NCI-H524 (cell line): ENCODE measurements around the gene COL13A1.

Source experiments
- DNase-seq, 2 experiments: peaks; one replicate each; lab custom pipeline; 2025; lab: John Stamatoyannopoulos, UW

The COL13A1 gene

DNA sequence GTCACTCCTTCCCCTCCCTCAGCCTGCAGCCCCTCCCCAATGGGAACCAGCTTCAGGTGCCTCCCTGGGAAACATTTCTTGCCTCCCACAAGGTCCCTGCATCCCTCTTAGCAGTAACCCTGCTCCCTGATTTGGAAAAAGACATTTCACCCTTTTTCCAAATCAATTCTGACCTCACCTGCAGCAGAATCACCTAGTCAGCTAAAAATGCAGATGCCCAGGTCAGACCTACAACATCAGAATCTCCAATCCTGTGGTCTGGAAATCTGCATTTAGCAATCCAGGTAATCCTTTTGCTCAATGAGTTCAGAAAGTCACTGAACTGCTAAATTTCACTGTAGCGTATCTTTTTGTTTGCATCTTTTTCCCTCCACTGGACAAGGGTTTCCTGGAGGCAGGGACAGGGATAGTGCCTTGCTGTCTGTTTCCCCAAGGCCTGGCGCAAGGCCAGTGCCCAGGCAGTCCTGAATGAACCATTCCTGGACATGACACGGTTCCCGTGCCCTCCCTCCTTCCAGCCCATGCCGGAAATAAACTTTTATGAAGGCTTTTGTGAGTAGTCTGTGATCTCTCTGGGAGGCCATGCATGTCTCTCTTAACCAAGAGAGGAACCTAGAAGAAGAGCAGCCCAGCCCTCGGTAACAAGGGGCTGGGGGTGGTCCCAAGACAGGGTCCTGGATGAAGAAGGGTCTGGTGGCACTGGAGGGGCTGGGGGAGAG lies 44.0 kb downstream of the COL13A1 start:
- DNase-seq = no peak

DNA sequence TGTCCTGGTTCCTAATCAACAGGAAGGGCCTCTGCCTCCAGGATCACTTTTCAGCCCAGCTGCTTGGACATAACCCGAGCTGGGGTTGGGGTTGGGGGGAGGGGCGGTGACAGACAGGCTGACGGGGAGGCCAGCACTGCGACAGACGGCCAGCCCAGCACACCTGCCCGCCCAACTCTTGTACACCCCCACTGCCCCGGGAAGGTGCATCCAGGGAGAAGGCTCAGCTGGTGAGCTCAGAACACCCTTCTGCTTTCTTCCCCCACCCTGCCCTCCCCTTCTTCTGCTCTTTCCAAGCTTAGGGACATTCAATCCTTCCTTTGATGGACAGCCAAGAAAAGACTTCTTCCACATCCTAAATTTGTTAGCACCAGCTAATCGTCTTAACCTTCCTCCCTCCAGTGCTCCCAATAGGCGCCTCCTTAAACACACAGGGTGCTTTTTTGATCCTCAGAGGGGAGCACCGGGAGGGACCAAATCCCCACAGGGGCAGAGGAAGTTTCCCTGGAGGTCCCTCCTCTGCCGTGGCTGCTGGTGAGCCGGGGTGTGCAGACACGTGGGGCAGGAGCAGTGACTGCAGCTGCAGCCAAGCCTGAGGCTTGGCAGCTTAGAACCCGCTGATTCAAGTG lies 44.7 kb downstream of the COL13A1 start:
- peak; percentile 17 to 56 for DNase-seq

DNA sequence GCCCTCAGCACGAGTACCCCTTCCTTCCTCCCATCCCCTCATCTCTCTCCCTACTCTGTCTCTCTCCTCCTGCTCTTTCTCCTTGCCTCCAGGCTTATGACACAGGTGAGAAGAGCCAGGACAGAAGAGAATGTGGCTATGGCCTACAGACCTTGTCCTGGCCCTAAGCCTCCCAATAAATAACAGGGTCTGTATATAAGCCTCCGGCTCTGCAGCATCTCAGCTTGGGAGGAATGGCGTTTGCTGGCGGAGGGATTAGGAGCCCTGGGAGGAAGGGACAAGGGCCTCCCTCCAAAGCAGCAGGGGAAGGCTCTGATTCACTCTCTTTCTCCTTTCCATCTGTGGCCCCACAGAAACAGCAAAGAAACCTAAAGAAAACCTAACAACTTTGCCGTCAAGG lies 45.8 kb downstream of the COL13A1 start:
- DNase-seq = no peak

DNA sequence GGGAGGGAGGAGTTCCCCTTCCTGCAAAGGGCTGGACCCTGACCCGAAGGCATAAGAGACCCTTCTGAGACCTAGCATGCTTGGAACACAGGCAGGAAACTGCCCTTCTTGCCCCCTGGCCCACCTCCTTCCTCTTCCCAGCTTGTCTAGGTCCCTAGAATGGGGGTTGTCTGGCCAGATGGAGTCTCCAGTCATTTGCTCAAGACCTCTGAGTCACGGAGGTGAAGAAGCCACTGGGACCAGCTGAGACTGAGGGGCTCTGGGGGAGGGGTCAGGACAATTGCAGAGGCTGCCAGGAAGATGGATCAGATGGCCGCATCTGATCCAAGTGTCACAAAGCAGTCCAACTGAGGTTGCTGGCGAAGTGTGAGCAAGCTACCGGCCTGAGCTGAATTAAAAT lies 46.2 kb downstream of the COL13A1 start:
- DNase-seq = no peak

DNA sequence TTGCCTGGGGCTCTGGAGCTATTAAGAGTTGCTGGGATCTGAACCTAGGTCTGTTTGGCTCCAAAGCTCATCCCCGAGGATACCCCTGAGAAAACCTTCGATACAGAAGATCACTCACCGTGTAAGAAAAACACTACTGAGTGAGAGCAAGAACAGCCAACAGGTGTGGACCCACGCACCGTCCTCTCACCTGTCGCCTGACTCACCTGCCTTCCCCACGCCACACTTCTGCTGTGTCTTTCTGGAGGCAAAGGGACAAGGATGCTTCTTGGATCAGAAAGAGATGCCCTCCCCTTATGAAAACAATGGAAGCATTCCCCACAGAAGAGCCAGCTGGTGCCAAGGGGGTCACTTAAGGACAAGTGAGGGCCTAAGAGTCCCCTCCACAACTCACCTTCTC lies 46.7 kb downstream of the COL13A1 start:
- no peak for DNase-seq

DNA sequence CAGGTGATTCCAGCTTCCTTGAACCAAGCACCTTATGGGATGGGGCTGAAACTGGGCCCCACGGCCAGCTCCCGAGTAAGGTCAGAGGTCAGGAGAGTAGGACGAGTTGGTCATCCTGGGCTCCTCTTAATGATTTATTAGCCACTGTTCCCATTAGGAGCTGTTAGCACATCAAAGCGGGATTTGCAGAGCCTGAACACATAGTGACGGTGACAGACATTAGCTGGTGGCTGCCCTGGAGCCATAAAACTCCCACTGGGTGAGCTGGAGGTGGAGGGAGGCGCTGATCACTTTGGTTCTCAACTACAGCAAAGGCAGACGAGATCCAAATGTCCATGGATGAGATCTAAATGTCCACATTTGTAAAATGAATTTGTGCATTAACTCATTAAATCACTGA lies 48.1 kb downstream of the COL13A1 start:
- DNase-seq = no peak

DNA sequence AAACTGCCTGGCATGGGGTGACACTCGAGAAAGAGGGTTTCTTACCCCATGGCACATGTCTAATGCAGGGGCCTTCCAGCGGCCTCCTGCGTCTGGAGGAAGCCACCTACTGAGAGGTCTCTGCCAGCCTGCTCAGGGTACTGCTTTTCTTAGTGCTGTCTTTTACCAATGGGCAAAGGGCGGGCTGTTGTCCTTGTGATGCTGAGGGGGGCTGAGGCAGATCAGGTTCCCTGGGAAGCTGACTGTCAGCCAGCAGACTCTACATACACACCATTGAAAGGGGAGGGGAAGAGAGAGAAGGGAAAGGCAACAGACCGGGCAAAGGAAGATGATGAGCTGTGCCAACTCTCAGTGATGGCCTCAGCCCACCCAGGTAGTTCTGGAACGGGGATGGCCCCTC lies 48.7 kb downstream of the COL13A1 start:
- DNase-seq = no peak

DNA sequence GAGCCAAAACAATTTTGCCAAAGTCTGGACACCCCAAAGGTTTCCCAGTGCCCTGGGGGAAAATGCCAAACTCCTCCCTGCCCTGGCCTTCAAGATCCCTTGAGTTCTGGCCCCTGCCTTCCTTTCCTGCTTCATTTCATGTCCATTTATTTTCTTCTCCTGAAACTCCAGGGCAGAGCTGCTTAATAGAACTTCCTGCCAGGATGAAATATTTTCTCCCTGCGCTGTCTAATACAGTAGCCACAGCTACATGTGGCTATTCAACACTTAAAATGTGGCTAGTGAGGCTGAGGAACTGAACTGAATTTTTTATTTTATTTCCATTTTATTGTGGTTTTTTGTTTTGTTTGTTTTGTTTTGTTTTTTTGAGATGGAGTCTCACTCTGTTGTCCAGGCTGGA lies 49.6 kb downstream of the COL13A1 start:
- DNase-seq = no peak

DNA sequence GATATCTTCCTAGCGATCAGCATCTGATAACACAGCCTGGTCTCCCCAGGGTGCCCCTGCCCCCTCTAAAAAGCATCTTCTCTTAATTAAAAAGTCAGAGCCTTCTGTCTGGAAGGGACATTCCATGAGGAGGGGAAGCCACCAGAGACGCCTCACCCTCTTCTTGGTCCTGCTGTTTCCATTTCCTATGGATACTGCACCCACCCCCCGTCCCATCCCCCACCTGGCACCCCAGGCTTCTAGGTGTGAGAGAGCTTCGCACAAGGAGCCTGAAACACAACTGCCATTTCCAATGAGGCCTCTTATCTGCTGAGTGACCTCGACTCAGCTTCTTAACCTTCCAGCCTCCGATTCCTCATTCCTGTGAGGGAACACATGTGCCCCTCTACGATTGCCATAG lies 51.4 kb downstream of the COL13A1 start:
- no peak for DNase-seq

DNA sequence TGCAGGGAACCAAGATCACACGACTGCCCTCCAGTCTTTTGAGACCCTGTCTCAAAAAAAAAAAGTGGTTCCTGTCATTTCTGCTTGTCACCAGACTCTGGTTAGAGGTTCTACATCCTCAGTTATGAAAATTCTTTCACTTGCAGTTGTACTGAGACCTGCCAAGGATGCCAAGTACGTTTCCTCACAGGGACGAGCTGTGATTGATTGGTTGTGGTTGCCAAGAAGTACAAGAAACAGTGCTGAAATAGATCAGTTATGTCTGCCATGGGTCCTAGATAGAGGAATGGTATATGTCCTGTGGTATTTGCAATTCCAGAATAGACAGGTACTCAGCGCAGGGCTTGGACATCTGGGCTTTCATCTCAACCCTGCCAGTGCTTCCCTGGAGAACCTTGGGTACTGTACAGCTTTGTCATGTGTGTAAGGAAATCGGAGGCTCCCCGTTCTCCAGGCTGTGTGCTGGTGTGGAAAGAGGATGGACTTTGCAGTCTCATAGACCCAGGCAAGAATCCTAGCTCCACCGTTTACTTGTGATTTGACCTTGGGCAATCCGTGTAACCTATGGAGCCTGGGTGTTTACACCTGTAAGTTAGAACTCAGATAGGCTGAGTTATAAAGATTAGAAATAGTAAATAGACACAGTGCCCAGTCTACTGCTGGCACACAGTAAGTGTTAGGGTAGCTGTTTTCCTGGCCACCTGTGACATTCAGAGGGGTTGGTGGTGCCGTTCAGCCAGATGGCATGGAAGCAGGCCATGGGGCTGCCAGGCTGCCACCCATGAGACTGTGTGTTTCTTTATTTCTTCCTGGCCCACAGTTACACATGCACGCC lies 53.0 kb downstream of the COL13A1 start:
- no peak for DNase-seq

DNA sequence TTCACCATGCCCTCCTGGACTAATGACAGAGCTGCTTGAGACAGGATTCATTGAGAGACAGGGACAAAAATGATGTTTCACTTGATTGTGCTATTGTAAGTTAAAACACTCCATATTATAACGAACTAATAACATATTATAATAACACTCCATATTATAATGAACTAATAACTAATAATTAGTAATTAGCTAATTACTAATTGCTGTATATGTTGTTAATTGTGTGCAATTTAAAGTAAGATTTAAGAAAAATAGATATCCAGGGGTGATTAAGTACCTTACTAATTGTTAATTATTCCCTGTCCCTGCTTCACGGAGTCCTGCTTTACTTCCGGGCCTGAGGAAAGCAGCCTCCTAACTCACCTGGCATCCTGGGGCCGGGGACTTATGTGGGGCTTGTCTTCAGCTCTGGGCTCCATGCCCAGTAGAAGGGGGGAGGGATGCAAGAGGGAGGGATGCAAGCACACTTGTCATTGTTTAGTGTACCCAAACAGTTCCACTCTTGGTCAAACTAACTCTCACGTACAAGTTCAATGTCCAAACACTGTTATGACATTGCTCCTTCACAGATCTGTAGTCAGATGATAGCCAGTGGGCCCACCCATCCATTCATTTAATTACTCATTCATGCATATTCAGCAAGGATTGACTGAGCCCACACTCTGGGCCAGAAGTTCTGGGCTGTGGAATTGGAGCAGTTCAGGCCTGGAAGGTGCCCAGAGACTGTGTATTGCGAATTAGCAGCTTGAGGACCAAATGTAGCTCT lies 53.8 kb downstream of the COL13A1 start:
- DNase-seq = no peak

DNA sequence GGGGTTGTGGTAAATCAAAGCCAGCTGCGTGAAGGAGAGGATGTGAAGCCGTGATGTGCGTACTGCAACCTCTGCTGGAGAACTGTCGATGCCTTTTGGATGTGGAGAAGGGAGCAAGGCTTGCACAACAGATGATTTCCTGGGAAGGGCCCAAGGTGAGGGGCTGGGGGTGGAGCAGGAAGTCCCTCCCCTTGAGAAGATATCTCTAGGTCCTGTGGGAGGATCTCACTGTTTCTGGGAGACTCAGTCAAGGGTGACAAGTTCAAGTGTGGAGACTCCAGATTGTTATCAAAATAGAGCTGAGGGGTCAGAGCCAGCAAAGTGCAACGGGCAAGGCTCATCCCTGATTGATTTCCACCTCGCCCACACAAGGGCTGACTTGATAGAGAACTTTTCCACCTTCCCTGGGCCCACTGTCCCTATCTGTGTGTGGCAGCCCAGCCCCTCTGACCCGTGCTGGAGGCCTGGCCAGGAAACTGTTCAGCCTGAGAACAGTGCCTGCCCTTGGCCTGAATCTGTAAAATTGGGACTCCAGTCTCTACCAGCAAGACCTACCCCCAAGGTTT lies 55.0 kb downstream of the COL13A1 start:
- DNase-seq = no peak

DNA sequence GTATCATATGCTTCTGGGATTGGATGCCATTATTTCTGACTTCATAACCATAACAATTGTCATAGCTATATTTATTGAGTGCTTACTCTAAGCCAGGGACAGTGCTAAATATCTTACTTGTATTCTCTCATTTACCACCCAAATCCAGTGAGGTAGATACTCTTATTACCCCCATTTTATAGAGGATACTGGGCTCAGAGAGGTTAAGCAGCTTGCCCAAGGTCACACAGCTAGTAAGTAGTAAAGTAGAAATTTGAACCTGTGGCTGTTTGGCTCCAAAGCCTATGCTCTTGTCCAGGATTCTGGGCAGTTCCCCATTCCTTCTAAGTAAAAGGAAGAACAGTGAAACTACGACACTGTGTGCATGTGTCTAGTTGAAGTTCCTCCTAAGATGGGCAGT lies 56.5 kb downstream of the COL13A1 start:
- DNase-seq = no peak

DNA sequence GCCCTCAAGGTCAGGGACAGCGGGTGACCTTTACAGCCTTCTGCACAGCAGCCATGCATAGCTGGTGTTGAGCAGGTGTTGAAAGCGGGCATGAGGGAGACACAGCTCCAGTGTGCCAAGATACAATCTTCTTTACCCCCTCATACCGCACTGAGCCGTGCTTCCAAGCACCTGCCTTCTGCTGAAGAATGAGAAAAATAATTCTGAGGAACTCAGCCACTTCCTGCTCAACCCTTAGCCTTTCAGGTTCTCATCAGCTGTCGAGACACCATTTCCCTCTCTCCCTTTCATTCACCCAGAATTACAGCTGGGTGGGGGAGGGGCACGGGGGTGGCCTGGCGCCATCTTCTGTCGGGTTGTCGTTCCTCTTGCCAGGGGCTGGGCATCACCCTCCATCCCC lies 58.6 kb downstream of the COL13A1 start:
- DNase-seq = no peak

DNA sequence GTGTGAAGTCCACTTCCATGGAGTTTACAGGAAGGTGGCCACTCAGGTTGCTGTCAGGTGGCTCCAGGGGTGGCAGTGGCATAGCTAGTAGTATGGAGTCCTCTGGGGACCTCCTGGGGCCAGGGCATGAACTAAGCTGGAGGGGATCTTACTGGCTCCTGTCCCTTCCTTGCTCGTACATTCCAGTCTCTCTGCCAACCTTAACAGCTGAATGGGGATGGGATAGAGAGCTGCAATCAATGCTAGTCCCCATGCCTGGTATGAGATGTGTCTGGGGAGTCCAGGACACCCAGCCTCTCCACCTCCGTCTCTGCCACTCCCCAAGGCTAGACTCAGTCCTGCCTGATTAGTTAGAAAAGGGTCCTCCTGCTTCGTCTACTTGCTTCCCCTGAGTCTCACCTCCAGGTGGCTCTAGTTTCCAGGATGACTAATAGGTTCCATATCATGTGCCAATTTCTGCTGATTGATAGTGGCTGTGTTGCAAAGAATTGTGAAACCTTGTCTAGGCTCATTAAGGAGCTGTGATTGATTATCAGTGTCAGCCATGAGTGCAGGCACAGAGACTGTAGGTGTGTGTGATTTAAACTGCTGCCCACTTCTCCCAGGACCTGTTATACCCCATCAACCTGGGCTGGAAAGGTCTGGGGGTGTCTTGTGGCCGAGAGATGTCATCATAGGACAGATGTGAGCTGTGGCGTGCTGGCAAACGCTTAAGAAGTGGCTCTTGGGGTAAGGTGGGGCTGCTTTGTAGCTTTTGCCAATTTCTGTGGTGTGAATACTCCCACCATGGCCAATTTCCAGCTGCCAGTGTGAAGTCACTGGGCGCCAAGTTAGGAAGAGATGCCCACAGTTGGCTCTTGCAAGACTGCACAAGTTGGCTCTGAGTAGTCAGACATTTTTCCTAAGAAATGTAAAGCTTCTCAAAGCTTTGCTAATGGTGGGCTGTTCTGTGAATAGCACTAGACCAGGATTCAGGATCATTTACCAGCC lies 59.8 kb downstream of the COL13A1 start:
- DNase-seq = peak in 1 of 2 experiments; percentile 19

DNA sequence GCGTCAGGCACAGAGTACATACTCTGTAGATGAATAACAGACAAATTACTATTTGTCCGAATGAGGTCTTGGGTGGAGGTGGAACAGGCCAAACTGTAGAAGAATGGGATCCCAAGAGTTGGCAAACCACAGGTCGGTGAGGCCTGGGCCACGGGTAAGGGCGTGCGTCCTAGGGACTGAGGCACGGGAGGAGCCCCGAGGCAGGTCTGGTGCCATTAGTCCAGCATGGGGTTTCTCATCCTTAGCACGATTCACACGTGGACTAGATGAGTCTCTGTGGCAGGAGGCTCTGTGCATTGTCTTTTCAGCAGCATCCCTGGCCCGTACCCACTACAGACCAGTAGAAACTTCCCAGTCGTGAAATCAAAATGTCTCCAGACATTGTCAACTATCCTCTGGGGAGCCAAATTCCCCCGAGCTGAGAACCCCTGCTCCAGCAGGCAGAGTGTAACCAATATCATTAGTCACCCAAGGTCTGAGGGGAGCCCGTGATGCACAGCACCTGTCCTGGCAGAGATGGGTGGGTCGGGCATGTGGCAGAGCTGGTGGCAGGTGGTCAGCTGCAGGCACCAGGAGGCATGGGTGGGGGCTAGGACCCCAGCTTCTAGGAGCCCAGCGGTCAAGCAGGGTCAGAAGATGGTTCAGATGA lies 61.3 kb downstream of the COL13A1 start:
- DNase-seq = no peak

DNA sequence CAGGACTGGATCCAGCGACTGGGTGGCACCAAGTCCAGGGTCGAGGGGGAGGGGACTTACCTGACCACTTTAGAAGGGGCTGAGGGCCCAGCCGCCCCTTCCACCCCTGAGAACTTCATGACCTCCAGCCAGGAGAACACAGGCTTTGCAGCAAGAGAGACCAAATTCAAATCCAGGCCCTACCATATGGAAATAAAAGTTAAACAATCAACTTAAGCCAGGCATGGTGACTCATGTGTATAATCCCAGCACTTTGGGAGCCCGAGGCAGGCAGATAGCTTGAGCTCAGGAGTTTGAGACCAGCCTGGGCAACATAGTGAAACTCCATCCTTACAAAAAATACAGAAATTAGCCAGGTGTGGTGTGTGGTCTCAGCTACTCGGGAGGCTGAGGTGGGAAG lies 61.9 kb downstream of the COL13A1 start:
- DNase-seq = no peak

DNA sequence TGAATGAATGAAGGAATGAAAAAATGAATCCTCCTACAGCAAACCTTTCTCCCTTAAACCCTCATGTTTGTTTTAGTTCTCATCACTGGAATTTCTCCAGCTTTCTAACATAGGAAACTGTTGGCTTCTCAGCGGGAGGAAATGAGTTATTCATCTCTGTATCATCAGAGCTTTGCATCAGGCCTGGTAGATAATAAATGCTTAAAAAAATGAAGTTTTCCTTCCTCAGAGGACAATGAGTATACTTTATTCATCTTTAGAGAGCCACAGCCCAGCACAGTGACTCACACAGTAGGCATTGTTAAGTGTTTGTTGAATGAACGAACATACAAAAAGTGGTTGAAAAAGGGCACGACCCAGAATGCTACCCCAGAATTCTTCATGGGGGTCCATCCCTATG lies 62.6 kb downstream of the COL13A1 start:
- DNase-seq = no peak

DNA sequence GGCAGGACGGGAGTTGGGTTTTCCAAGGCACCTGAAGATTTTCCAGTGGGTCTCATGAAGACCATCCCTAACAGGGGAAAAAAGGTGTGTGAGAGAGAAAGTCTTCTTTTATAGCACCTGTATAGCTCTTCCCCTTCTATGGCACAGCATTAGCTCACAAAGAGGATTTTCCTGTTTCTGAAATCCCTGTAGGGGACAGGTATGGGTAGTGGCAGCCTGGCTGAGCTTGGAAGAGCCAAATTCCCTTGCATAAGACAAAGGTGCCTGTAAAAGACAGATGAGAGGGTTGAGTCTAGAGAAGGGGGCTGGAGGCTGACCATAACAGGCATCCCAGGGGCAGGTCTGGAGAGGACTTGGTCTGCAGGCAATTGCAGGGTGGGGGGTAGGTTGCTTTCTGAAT lies 63.7 kb downstream of the COL13A1 start:
- no peak for DNase-seq

DNA sequence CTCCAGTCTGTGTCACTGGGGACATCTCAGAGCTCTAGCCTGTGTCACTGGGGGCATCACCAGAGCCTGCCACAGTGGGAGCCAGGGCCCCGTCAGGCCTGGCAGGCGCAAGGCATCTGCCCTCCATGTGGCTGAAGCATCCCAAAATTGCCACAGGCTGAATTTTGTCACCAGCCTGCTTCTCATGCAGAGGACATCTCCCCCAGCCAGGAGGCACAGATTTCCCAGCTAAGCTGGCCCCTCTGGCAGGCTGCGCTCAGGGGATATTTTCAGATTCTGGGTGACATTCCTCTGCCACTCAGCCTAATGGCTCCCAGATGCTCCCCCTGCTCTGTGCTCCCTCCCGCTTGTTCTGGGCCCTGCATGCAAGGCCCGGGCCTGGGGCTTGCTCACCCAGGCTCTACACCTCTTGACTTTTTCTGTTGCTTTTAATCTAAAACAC lies 64.6 kb downstream of the COL13A1 start:
- no peak for DNase-seq
